ENCODE results near the gene ATP2A2. TPM values are rescaled to one million over a fixed set of nuclear protein-coding genes. Genes with fewer than 3 reads are reported as not detected.

Gene ATP2A2
- polyA plus RNA-seq (2013, experiment 1 of 2), result 153 TPM
- 141 TPM for polyA plus RNA-seq (2013, experiment 2 of 2)

DNA sequence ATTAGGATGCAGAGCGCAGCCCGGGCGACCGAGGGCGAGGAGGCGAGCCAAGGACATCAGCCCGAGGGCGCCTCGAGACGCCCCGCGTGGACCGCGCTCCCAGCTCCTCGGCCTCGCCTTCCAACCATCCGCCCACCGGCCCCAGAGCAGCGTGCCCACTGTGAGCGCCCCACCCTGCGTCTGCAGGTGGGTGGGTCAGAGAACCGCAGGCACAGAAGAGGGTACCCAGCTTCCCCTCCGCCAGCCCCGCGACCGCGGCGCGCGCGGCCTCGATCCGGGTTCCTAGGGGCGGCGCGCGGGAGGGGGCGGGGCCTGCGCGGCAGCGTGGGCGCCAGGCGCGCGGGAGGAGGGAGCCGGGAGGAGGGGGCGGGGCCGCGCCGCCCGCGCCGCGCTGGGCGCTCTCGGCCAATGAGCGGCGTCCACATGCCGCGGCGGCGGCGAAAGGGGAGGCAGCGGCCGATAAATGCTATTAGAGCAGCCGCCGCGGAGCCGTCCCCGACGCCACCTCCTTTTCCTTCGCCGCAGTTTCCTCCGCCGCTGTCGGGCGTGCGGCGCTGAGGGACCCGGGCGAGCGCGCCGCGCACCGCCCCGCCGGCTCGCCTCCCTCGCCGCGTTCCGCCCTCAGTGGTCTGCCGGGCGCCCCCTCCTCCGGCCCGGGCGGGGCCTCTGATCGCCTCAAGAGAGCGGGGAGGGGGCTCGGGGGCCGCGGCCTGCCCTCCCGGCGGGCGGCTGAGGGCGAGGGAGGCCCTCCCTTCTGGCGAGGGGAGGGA, at the start of gene ATP2A2:
Gene ATP2A2, plus strand, starts transcription at position 469 of the 770 bp plus-strand sequence. CDS start 543 bp downstream, outside the sequence.
- Histone ChIP-seq H3K9me3 (ENCODE audit: control insufficient read depth, low read length) (no peaks in the 10 kb centered on the region), H3K27ac (ENCODE audit: low read depth, low read length, severe bottlenecking) (peak within 1 kb of the TSS; percentile 98), H3K4me1 (ENCODE audit: control insufficient read depth, insufficient read depth, low read length, poor library complexity, severe bottlenecking) (peaks cover 25% of the 10 kb centered on the region), H3K4me3 (ENCODE audit: extremely low read depth, insufficient read depth, low read length, poor library complexity, severe bottlenecking) (peak within 1 kb of the TSS; percentile 86), H3K36me3 (ENCODE audit: control insufficient read depth, insufficient read depth, low read length) (peaks cover 36% of the 10 kb centered on the region)
- WGBS, 2 experiments (ENCODE audit: insufficient coverage in 2 of 2), result 0 to 1% methylated on average over 24 to 52 of the region's 108 CpGs

DNA sequence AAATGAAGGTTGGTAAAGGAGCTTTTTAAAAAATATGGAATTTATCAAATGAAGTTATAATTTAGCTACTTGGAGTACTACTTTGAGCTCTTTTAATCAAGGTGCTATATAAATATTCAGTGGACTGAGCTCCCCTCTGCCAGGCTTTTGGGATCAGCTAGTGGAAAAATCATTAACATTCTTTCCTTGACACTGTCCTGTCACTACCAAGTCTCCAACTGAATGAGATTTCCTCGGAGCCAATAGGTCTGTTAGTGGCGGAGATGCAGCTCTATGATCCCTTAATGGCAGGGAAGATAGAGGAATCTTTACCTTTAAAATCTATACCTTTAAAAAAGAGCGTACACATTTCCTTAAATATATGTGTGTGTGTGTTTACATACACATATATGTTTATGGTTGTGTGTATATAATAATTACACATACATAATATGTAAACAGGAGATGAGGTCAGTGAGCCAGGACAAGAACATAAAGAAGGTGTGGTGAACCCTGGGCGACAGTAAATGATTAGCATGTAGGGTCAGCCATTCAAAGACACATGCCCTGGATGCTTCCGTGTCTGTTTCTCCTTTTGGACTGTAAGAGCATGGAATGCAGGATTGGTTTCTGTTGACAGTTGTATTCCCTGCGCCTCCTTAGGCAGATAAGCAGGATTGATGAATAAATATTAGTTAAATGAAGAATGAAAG, 47.7 kb upstream of the ATP2A2 start:
- peaks cover 6% of the 10 kb centered on the region for H3K4me1 ChIP-seq (ENCODE audit: control insufficient read depth, insufficient read depth, low read length, poor library complexity, severe bottlenecking)
- H3K27ac ChIP-seq (ENCODE audit: low read depth, low read length, severe bottlenecking), result peak overlapping the region; percentile 52
- no peak overlapping the region for H3K4me3 ChIP-seq (ENCODE audit: extremely low read depth, insufficient read depth, low read length, poor library complexity, severe bottlenecking)
- H3K36me3 ChIP-seq (ENCODE audit: control insufficient read depth, insufficient read depth, low read length), result no peaks in the 10 kb centered on the region
- H3K9me3 ChIP-seq (ENCODE audit: control insufficient read depth, low read length), result no peaks in the 10 kb centered on the region
- WGBS, 2 experiments (ENCODE audit: insufficient coverage in 2 of 2), result 53 to 81% methylated on average over 2 to 4 of the region's 6 CpGs

DNA sequence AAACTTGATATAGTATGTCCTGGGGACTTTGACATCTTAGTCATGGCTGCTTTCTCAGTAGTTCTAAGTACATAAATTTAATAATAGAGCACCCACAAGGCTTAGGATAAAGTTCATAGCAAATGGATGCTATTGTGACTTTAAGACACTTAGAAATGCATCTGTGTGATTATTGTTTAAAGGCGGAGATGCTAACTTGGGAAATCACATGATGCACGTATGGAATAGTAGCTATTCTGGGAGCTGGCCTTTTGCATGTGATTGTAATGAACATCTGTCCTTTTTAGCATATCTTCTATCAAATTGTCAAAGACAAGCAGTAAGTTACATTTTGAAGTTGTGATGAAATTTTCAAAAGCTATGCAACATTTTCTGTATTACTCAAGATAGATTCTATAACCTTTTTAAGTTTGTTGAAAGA, 46.7 kb upstream of the ATP2A2 start:
- no peak overlapping the region for H3K27ac ChIP-seq (ENCODE audit: low read depth, low read length, severe bottlenecking)
- no peaks in the 10 kb centered on the region for H3K36me3 ChIP-seq (ENCODE audit: control insufficient read depth, insufficient read depth, low read length)
- H3K4me1 ChIP-seq (ENCODE audit: control insufficient read depth, insufficient read depth, low read length, poor library complexity, severe bottlenecking), result peaks cover 6% of the 10 kb centered on the region
- no peak overlapping the region for H3K4me3 ChIP-seq (ENCODE audit: extremely low read depth, insufficient read depth, low read length, poor library complexity, severe bottlenecking)
- H3K9me3 ChIP-seq (ENCODE audit: control insufficient read depth, low read length), result no peaks in the 10 kb centered on the region
- WGBS, 2 experiments (ENCODE audit: insufficient coverage in 2 of 2), result 86% methylated on average over 1 of the region's 2 CpGs; no CpG with 5 or more reads in 1 of the 2 experiments

DNA sequence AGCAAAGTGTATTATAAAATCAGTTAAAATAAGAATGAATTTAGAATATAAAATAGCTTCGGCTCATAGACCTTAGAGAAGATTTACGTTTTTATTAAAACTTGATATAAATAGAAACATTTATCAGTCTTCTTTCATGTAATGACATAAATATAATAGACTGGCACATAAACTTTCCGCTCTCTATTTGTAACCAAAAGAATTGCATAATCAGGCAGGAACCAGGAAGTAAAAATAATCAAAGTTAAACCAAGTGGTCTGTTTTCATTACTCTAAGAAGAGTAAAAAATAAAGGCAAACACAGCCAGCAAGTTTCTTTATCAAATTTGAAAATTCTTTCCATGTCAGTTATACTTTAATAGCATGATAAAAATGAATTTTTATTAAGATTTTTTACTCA, 46.3 kb upstream of the ATP2A2 start:
- Histone ChIP-seq H3K9me3 (ENCODE audit: control insufficient read depth, low read length) (no peaks in the 10 kb centered on the region), H3K36me3 (ENCODE audit: control insufficient read depth, insufficient read depth, low read length) (no peaks in the 10 kb centered on the region), H3K4me3 (ENCODE audit: extremely low read depth, insufficient read depth, low read length, poor library complexity, severe bottlenecking) (no peak overlapping the region), H3K27ac (ENCODE audit: low read depth, low read length, severe bottlenecking) (no peak overlapping the region), H3K4me1 (ENCODE audit: control insufficient read depth, insufficient read depth, low read length, poor library complexity, severe bottlenecking) (peaks cover 6% of the 10 kb centered on the region)
- WGBS, 2 experiments (ENCODE audit: insufficient coverage in 2 of 2), result no CpG with 5 or more reads among the region's 3 CpGs

DNA sequence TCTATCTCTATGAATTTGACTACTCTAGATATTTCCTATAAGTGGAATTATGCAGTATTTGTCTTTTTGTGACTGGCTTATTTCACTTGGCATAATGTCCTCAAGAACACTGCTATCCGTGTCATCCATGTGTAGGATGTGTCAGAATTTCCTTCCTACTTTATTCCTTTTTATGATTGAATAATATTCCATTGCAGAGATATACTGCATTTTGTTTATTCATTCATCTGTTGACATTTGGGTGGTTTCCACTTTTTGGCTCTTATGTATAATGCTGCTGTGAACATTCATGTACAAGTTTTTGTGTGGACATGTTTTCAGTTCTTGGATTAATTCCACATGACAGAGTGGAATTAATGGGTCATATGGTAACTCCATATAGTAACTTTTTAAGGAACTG, 45.7 kb upstream of the ATP2A2 start:
- H3K4me1 ChIP-seq (ENCODE audit: control insufficient read depth, insufficient read depth, low read length, poor library complexity, severe bottlenecking), result peaks cover 6% of the 10 kb centered on the region
- no peak overlapping the region for H3K4me3 ChIP-seq (ENCODE audit: extremely low read depth, insufficient read depth, low read length, poor library complexity, severe bottlenecking)
- no peak overlapping the region for H3K27ac ChIP-seq (ENCODE audit: low read depth, low read length, severe bottlenecking)
- no peaks in the 10 kb centered on the region for H3K9me3 ChIP-seq (ENCODE audit: control insufficient read depth, low read length)
- H3K36me3 ChIP-seq (ENCODE audit: control insufficient read depth, insufficient read depth, low read length), result no peaks in the 10 kb centered on the region
- WGBS, 2 experiments (ENCODE audit: insufficient coverage in 2 of 2), result no CpG with 5 or more reads among the region's 1 CpG

DNA sequence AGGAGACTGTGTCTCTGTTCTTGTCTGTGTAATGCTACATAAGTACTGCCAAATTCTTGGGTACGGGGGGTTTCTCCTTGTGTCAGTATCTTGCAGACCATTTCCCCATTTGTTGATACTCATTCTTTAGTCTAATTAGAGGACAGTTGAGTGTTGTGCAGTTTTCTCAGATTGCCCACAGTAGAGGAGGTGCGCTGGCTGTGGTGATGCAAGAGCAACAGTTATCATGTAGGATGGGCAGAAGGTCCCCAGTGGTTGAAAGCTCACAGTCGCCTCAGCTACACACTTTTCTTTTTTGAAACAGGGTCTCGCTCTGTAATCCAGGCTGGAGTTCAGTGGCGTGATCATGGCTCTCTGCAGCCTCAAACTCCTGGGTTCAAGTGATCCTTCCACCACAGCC, 37.8 kb upstream of the ATP2A2 start:
- WGBS, 2 experiments (ENCODE audit: insufficient coverage in 2 of 2), result 88 to 97% methylated on average over 4 of the region's 5 CpGs
- Histone ChIP-seq H3K4me1 (ENCODE audit: control insufficient read depth, insufficient read depth, low read length, poor library complexity, severe bottlenecking) (peaks cover 14% of the 10 kb centered on the region), H3K36me3 (ENCODE audit: control insufficient read depth, insufficient read depth, low read length) (peaks cover 2% of the 10 kb centered on the region), H3K27ac (ENCODE audit: low read depth, low read length, severe bottlenecking) (no peak overlapping the region), H3K4me3 (ENCODE audit: extremely low read depth, insufficient read depth, low read length, poor library complexity, severe bottlenecking) (no peak overlapping the region), H3K9me3 (ENCODE audit: control insufficient read depth, low read length) (no peaks in the 10 kb centered on the region)

DNA sequence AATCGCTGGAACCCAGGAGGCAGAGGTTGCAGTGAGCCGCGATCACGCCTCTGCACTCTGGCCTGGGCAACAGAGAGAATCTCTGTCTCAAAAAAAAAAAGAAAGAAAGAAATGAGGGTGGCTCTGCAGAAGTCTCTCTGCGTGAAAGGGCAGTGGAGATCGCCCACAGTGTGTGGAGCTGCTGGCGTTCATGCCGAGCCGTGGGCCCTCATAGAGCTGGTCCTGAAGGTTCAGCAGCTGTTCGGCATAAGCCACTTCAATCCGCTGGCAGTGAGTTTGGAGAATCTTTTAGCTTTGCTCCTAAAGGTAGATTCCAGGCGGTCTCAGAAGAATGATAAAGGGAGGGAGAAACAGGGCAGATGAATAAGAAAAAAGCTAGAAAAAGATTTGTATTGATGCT, 36.7 kb upstream of the ATP2A2 start:
- H3K9me3 ChIP-seq (ENCODE audit: control insufficient read depth, low read length), result no peaks in the 10 kb centered on the region
- WGBS, 2 experiments (ENCODE audit: insufficient coverage in 2 of 2), result 90 to 95% methylated on average over 10 to 12 of the region's 12 CpGs

DNA sequence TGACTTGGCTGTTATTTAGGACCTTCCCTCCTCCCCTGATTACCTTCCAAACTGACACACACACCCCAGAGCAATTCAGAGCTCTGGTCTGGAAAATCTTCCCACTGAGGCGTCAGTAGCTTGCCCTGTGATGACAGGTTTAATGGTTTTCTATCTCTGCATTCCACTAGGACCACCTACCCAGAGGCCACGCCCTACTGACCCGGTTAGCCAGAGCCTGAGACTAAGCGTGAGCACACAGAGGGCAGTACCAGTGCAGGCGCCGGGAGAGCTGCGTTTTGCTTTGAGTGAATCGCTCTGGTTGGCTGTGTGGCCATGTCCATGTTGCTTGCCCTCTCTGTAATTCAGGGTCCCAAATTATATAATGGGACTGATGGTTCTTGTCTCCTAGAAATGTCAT, 36.2 kb upstream of the ATP2A2 start:
- no peaks in the 10 kb centered on the region for H3K9me3 ChIP-seq (ENCODE audit: control insufficient read depth, low read length)
- 6 to 17% methylated on average over 2 to 7 of the region's 8 CpGs for WGBS, 2 experiments (ENCODE audit: insufficient coverage in 2 of 2)
- peaks cover 14% of the 10 kb centered on the region for H3K4me1 ChIP-seq (ENCODE audit: control insufficient read depth, insufficient read depth, low read length, poor library complexity, severe bottlenecking)
- H3K27ac ChIP-seq (ENCODE audit: low read depth, low read length, severe bottlenecking), result peak overlapping the region; percentile 8
- H3K36me3 ChIP-seq (ENCODE audit: control insufficient read depth, insufficient read depth, low read length), result peaks cover 2% of the 10 kb centered on the region
- H3K4me3 ChIP-seq (ENCODE audit: extremely low read depth, insufficient read depth, low read length, poor library complexity, severe bottlenecking), result no peak overlapping the region

More for the DNA sequence above, 36.7 kb upstream of the ATP2A2 start:
- H3K4me3 ChIP-seq (ENCODE audit: extremely low read depth, insufficient read depth, low read length, poor library complexity, severe bottlenecking), result no peak overlapping the region
- peak overlapping the region; percentile 8 for H3K27ac ChIP-seq (ENCODE audit: low read depth, low read length, severe bottlenecking)
- peaks cover 14% of the 10 kb centered on the region for H3K4me1 ChIP-seq (ENCODE audit: control insufficient read depth, insufficient read depth, low read length, poor library complexity, severe bottlenecking)
- peaks cover 2% of the 10 kb centered on the region for H3K36me3 ChIP-seq (ENCODE audit: control insufficient read depth, insufficient read depth, low read length)

DNA sequence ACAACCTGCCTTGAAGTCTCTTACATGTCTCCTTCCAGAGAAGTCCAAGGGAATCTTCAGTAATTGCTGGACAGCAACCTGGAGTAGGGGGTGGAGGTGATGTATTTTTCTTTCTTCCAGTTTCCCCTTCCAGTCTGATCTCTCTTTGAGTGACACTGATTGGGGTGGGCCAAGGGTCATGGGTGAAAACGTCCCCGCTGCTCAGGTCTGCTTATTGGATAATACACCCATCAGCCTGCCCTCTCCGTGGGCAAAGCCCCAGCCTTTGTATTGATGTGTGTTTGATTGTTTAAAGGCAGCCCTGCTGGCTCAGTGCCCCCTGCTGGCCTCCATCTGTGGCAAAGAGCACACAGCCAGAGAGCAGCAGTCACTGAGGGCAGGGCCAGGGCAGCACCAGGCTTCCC, 35.7 kb upstream of the ATP2A2 start:
- H3K27ac ChIP-seq (ENCODE audit: low read depth, low read length, severe bottlenecking), result no peak overlapping the region
- WGBS, 2 experiments (ENCODE audit: insufficient coverage in 2 of 2), result 50% methylated on average over 1 of the region's 3 CpGs; no CpG with 5 or more reads in 1 of the 2 experiments
- H3K9me3 ChIP-seq (ENCODE audit: control insufficient read depth, low read length), result no peaks in the 10 kb centered on the region
- no peak overlapping the region for H3K4me3 ChIP-seq (ENCODE audit: extremely low read depth, insufficient read depth, low read length, poor library complexity, severe bottlenecking)
- peaks cover 2% of the 10 kb centered on the region for H3K36me3 ChIP-seq (ENCODE audit: control insufficient read depth, insufficient read depth, low read length)
- H3K4me1 ChIP-seq (ENCODE audit: control insufficient read depth, insufficient read depth, low read length, poor library complexity, severe bottlenecking), result peaks cover 14% of the 10 kb centered on the region

DNA sequence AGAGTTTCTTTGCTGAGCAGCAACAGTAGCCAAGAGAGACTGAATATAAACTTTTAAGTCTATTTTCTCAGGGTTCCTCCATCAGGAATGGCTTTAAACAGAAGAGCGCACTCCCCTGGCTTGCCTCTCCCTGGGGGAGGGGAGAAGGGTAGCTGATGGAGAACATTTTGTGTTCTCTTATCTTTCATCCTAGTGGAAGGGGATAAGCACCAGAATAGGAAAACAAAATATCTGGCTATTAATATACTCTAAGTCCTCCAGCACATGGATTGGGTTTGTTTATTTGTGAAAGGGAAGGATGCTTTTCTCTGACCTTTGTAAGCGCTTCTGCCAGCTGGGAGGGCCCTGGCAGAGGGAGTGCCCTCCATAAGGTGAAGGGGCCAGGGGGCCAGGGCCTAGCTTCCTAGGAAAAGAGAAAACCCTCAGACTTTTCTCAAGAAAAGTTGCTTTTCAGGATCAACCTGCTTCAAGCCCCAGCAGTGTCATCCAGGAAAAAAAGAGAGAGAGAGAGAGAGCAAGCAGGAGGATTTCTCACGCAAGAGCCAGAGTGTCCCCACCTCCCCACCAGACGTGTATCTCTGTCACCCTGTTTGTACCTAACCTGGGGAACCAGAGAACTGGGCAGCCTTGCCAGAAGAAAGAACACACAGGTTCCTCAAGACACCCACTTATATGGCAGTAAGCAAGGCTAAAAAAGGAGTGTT, 34.3 kb upstream of the ATP2A2 start:
- peaks cover 2% of the 10 kb centered on the region for H3K36me3 ChIP-seq (ENCODE audit: control insufficient read depth, insufficient read depth, low read length)
- WGBS, 2 experiments (ENCODE audit: insufficient coverage in 2 of 2), result 100% methylated on average over 1 of the region's 4 CpGs; no CpG with 5 or more reads in 1 of the 2 experiments
- no peaks in the 10 kb centered on the region for H3K9me3 ChIP-seq (ENCODE audit: control insufficient read depth, low read length)
- no peak overlapping the region for H3K27ac ChIP-seq (ENCODE audit: low read depth, low read length, severe bottlenecking)
- no peak overlapping the region for H3K4me3 ChIP-seq (ENCODE audit: extremely low read depth, insufficient read depth, low read length, poor library complexity, severe bottlenecking)
- peaks cover 14% of the 10 kb centered on the region for H3K4me1 ChIP-seq (ENCODE audit: control insufficient read depth, insufficient read depth, low read length, poor library complexity, severe bottlenecking)
